PC-3 (cell line): ENCODE data around the gene DGKI.

Source experiments
- EZH2 ChIP-seq: fragments of 300-600 bp; sonication (generic); IDR thresholded peaks from one replicate; pipeline ENCODE4 v1.6.1; 2017; ENCODE audit warnings: antibody characterized with exemption, mild to moderate bottlenecking, low read length; ENCODE audit not compliant: unreplicated experiment
- EZH2phosphoT487 ChIP-seq: fragments of 300-600 bp; sonication (generic); IDR thresholded peaks from 2 replicates; pipeline ENCODE4 v1.6.1; 2018; ENCODE audit warnings: mild to moderate bottlenecking, antibody characterized with exemption, low read length, borderline replicate concordance
- TF ChIP-seq, protein P1 (sequence below): fragments of 300-600 bp; sonication (generic); conservative IDR thresholded peaks from 2 replicates; pipeline ENCODE4 v1.5.1; 2017; ENCODE audit warnings: antibody characterized with exemption, low read depth, mild to moderate bottlenecking, low read length

DNA sequence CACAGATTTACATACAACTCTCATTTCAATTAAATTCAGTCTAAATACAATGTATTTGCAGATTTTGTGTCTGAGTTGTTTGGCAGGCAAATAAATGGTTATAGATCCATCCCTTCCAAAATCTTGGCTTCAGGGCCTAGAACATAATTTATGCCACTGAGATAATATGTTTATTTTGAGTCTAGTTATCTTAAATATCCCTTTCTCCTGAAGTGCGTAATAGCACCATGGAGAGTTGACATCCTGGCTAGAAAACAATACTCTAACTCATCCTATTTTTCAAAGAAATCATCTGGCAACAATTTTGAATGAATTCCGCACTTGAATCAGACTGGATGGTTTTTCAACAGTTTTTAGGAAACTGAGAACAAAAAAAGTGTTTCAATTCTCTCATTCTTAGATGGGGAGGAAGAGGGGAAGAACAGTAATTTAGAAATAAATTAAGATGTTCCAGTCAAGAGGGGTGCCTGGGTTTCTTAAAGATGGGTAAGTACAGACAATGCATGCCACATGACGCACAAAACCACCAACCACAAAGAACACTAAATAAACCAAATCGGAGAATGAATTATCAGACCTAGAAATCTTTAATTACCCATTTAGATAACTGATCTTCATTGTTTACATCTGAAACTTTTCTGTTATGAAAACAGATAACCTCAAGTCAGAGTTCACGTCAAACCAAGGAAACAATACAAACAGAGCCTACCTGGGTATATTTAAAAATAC lies 274.6 kb downstream of the DGKI start:
- TF ChIP-seq, protein P1, sequence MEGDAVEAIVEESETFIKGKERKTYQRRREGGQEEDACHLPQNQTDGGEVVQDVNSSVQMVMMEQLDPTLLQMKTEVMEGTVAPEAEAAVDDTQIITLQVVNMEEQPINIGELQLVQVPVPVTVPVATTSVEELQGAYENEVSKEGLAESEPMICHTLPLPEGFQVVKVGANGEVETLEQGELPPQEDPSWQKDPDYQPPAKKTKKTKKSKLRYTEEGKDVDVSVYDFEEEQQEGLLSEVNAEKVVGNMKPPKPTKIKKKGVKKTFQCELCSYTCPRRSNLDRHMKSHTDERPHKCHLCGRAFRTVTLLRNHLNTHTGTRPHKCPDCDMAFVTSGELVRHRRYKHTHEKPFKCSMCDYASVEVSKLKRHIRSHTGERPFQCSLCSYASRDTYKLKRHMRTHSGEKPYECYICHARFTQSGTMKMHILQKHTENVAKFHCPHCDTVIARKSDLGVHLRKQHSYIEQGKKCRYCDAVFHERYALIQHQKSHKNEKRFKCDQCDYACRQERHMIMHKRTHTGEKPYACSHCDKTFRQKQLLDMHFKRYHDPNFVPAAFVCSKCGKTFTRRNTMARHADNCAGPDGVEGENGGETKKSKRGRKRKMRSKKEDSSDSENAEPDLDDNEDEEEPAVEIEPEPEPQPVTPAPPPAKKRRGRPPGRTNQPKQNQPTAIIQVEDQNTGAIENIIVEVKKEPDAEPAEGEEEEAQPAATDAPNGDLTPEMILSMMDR: no peak
- no peak for TF ChIP-seq EZH2
- TF ChIP-seq EZH2phosphoT487: no peak
